ENCODE data around the gene SRGAP3. TPM values are rescaled to one million over a fixed set of nuclear protein-coding genes. Genes with fewer than 3 reads are reported as not detected.
A peak's percentile ranks its signal among the peaks of the same experiment; 100 is the strongest.

SRGAP3 gene
- total RNA-seq, 1 donor from 2014 or later: 68.6 TPM

DNA sequence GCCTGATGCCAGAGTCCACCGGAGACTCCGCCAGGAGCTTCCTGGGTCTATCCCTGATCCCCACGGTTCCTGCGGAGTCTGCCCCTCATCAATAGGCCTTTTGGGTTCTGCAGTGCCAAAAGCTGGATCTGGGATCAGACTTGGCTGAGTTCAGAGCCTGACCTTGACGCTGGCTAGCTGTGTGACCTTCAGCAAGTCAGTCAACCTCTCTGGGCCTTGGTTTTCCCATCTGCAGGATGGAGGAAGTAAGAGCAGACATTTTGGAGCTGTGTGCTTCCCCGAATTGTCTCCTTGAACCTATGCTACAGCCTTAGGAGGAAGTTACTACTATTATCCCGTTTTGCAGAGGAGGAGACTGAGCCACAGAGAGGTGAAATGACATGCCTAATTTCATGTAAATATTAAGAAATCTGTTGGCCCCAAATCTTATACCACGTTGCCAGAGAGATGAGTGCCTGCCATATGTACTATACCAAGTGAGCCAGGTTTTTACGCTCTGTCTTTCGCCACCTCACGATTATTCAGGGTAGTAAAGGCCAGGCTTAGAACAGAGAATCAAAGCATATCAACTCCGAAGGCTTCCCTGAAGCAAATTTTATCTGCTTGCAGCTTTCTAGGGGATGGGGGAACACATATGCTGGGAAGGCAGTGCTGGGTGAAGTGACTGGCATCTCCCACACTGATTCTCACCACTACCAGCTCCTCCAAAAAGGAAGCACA lies 112.5 kb downstream of the SRGAP3 start:
- TF ChIP-seq, protein P1, sequence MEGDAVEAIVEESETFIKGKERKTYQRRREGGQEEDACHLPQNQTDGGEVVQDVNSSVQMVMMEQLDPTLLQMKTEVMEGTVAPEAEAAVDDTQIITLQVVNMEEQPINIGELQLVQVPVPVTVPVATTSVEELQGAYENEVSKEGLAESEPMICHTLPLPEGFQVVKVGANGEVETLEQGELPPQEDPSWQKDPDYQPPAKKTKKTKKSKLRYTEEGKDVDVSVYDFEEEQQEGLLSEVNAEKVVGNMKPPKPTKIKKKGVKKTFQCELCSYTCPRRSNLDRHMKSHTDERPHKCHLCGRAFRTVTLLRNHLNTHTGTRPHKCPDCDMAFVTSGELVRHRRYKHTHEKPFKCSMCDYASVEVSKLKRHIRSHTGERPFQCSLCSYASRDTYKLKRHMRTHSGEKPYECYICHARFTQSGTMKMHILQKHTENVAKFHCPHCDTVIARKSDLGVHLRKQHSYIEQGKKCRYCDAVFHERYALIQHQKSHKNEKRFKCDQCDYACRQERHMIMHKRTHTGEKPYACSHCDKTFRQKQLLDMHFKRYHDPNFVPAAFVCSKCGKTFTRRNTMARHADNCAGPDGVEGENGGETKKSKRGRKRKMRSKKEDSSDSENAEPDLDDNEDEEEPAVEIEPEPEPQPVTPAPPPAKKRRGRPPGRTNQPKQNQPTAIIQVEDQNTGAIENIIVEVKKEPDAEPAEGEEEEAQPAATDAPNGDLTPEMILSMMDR (IDR thresholded peaks at IDR 0.05; ENCODE audit: unreplicated experiment): no peak
- H3K4me1 Mint-ChIP-seq: peaks cover 56% of the 10 kb centered on the region
- H3K27me3 Mint-ChIP-seq (ENCODE audit: low read depth): no peaks in the 10 kb centered on the region
- H3K9me3 Mint-ChIP-seq: peaks cover 8% of the 10 kb centered on the region
- no peaks in the 10 kb centered on the region for H3K36me3 Mint-ChIP-seq
- DNase-seq (ENCODE audit: low spot score in 2 of 2, unreplicated experiment in 2 of 2): no peak
- H3K4me3 Mint-ChIP-seq: peak overlapping the region; percentile 55
- no peak overlapping the region for H3K27ac Mint-ChIP-seq

DNA sequence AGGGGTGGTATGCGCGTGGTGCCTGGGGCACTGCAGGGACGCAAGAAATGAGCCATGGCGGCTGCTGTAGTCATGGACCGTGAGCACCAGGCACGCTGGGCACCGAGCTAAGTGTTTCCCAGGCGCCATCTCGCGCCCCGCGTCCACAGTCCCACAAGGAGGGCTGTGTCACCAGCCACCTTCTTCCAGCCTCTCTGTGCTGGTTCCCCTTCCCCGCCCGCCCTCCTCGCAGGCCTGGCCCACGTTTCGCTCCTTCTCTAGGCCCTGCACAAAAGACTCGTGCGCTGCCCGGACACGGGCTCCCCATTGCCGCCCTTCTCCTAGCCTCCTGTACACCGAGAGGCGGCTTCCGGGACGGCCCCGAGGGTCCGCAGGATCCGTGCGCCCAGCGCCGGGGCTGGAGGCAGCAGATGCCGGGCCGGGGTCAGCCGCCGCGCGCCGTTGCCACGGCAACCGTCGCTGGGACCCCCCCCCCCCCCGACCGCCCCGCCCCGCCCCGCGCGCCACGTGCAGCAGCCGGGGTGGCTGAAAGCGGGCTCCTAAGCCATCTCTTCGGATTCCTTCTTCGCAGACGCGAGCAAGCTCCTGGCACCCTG lies 113.4 kb downstream of the SRGAP3 start:
- Mint-ChIP-seq H3K36me3 (no peaks in the 10 kb centered on the region), H3K9me3 (peaks cover 8% of the 10 kb centered on the region), H3K27me3 (ENCODE audit: low read depth) (no peaks in the 10 kb centered on the region), H3K4me3 (peak overlapping the region; percentile 55), H3K4me1 (peaks cover 53% of the 10 kb centered on the region), H3K27ac (no peak overlapping the region)
- TF ChIP-seq, protein P1 (IDR thresholded peaks at IDR 0.05; ENCODE audit: unreplicated experiment): no peak
- peak in 1 of 2 experiments; percentile 38 for DNase-seq (ENCODE audit: low spot score in 2 of 2, unreplicated experiment in 2 of 2)

DNA sequence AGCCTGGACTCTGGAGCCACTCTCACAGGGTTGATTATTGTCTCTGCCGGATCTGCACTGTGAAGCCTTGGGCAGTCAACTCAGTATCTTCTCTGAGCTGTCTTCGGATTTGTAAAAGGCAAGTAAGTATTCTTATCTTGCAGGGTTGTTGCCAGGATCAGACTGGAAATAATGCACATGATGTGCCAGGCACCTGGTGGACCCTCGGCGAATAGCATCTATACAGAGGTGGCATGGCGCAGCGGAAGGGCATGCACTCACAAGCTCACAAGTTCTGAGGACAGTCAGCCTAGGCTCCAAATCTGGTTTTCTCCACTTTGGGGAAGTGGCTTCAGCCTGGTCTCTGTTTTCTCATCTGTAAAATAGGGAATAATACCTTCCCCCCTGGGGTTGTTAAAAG lies 113.9 kb downstream of the SRGAP3 start:
- DNase-seq (ENCODE audit: low spot score in 2 of 2, unreplicated experiment in 2 of 2): no peak
- peaks cover 8% of the 10 kb centered on the region for H3K9me3 Mint-ChIP-seq
- peak overlapping the region; percentile 5 for H3K27ac Mint-ChIP-seq
- H3K4me3 Mint-ChIP-seq: peak overlapping the region; percentile 46
- peaks cover 53% of the 10 kb centered on the region for H3K4me1 Mint-ChIP-seq
- H3K36me3 Mint-ChIP-seq: no peaks in the 10 kb centered on the region
- H3K27me3 Mint-ChIP-seq (ENCODE audit: low read depth): no peaks in the 10 kb centered on the region
- TF ChIP-seq, protein P1 (IDR thresholded peaks at IDR 0.05; ENCODE audit: unreplicated experiment): no peak

DNA sequence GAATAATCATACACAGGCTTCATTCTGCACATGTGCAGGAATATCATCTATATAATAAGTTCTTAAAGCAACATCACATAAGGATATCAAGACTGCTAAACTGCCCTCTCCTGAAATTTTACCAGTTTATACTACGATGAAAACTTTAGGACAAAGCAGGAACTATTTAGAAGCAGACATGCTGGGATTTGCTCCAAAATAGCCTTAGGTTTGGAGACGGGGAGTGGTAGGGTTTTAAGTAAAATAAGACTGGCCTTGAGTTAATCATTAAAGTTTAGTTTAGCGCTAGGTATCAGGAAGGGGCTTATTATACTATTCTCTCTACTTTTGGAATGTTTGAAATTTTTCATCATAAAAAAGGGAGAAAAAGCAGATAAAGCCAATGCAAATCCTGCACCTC lies 115.8 kb downstream of the SRGAP3 start:
- Mint-ChIP-seq H3K36me3 (no peaks in the 10 kb centered on the region), H3K4me1 (peaks cover 61% of the 10 kb centered on the region), H3K4me3 (no peak overlapping the region), H3K9me3 (no peaks in the 10 kb centered on the region), H3K27me3 (ENCODE audit: low read depth) (no peaks in the 10 kb centered on the region), H3K27ac (peak overlapping the region; percentile 26)
- DNase-seq (ENCODE audit: low spot score in 2 of 2, unreplicated experiment in 2 of 2): no peak
- TF ChIP-seq, protein P1 (IDR thresholded peaks at IDR 0.05; ENCODE audit: unreplicated experiment): no peak

DNA sequence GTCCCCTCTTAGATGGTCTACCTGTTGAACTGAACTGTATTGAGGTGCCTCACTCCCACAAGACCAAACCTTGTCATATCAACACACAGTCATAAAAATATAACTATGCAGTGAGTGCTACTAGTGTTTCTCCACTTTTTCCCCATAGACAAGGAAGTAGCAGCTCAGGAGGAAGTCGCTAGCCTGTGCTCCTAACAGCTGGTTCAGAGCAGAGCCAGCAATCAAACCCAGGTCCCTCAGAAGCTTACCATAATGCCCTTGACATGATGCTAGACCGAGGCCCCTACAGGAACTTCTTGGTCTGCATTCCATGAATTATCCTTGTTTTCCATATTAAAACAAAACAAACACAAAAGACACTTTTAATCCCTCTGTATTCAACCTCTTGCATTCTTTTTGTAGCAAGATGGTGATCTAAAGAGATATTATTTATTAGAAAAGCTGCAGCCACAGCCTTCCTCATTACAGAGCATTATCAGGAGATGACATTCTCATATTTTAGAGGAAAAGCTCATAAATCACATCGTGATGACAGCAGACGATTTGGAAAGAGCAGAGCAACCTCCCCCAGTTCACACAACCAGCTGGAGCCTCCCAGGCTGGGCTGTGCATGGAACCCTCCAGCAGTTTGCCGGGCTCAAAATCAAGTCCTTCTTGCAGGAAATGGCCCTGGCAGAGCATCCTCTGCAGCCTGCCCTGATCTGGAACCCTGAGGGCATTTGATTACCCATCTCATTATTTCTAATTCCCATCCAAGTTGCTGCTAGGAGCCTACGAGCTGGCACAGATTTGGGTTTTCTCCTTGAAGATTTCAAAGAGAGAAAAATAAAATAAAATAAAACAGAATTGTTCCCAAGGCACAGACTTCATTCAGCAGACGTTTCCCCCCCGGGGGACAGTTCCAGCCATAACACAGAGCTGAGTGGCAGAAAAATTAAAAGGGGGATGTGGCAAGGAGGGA lies 118.8 kb downstream of the SRGAP3 start:
- TF ChIP-seq, protein P1 (IDR thresholded peaks at IDR 0.05; ENCODE audit: unreplicated experiment): no peak
- no peaks in the 10 kb centered on the region for H3K27me3 Mint-ChIP-seq (ENCODE audit: low read depth)
- no peaks in the 10 kb centered on the region for H3K36me3 Mint-ChIP-seq
- peak overlapping the region; percentile 62 for H3K27ac Mint-ChIP-seq
- no peak overlapping the region for H3K4me3 Mint-ChIP-seq
- no peak for DNase-seq (ENCODE audit: low spot score in 2 of 2, unreplicated experiment in 2 of 2)
- H3K4me1 Mint-ChIP-seq: peaks cover 51% of the 10 kb centered on the region
- no peaks in the 10 kb centered on the region for H3K9me3 Mint-ChIP-seq
